HG03432 (cell line): ENCODE data around the gene ZNF212.
A peak's percentile ranks its signal among the peaks of the same experiment; 100 is the strongest.

Experiments
- ATAC-seq: cut with Tn5 transposase; IDR thresholded peaks from one replicate; pipeline ENCODE4 v1.9.1; 2021; ENCODE audit warnings: mild to moderate bottlenecking, moderate library complexity; ENCODE audit not compliant: unreplicated experiment

The ZNF212 gene

DNA sequence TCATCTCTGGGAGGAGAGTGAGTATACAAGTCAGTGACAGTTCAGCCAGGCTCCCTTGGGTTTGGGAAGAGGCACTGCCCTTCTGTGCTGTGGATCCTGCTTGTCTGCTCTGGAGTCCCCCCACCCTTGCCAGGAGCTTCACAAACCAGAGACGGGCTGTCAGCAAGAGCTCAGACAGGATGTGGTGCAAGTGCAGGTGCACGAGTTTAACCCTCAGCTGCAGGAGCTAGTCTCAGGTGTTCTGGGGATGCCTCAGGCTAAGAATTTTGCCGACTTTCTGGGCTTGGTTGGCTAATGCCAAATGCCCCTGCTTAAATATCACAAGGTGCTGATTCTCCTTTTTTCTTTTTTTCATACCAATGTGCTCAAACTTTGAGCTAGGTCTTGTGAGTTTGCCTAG lies 44.9 kb downstream of the ZNF212 start:
- no peak for ATAC-seq

DNA sequence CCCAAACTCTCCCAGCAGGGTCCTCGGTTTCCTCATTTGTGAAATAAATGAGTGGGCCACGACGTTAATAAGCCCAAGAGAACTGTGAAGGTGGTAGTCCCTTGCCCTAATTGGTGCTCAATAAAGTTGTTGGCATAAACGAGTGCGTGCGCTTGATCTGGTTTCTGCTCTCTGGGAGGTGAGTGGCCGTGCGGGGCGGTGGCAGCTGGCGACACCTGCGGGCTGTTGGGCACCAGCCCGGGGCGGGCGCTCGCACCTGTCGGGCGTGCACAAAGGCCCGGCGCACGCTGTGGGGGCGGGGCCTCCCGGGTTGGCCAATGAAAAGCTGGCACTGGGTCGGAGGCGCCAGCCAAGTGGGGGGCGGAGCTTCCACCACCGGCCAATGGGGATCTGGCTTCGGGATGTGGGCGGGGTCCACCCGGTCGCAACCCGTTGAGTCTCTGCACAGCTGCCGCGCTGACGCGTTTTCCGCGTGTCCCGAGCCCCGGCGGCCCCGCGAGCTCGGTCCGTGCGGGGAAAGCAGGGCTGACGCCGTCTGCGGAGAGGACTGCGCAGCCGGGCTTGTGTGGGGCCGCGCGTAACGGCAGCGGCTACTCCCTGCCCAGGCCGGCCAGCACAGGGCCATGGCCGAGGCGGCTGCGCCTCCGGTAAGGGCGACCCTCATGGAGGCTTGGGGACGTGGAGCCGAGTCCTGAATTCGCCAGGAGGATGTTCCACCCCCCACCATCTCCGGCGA lies 45.6 kb downstream of the ZNF212 start:
- peak; percentile 98 for ATAC-seq

DNA sequence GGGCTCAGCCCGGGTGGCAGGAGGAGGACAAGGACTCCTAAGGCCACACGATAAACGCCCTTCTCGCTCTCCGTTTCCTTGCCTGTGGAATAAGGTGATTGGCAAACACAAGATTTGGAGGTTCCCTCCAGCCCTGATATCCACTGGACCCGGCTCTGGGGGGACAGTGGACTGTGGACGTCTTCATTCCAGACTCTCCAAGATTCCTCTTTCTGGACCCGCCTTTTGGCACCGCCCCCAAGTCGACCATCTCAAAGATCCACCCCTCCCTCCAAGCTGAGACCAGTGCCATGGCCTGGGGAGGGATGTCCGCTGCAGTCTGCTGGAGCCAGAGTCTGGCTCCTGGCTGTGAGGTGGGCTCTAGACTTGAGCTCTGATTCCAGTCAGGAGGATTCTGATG lies 46.2 kb downstream of the ZNF212 start:
- no peak for ATAC-seq

DNA sequence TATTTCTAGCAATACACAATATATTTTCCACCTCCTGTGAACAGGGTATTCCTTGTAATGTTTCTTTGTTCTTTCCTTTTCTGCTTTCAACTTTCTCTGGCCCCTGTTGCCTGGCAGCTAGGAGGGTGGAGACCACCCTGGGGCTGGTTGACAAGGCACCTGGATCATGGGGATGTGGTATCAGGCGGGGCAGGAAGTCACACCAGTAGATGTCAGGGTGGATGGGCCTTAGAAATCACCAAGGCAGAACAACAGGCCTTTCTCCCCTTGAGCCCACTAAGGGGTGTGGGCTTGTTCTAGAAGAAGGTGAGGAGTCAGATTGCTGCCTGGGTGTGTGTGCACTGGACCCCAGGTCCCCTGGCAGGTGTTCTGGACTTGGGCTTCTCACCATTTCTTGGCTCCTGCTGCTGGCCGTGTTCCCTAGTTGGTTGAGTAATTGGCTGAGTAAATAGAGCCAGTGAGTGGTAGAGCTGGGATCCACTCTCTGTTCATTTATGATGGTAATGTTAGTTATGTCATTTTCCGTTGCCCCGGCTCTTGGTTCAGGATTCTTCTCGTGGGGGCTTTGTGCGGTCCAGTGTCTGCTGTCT lies 47.5 kb downstream of the ZNF212 start:
- ATAC-seq = no peak

DNA sequence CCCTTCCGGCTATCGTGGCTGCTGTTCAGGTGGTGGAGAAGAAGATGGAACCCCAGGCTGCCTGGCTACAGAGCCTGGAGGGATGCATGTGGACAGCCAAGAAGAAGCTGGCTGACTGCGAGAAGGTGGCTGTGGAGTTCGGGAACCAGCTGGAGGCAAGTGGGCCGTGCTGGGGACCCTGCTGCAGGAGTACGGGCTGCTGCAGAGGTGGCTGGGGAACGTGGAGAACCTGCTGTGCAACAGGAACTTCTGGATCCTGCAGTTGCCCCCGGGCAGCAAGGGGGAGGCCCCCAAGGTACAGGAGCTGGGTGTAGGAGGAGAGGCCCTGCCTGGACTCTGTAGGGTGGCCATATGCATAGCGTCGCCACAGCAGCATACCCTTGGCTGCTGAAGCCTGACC lies 48.2 kb downstream of the ZNF212 start:
- no peak for ATAC-seq

DNA sequence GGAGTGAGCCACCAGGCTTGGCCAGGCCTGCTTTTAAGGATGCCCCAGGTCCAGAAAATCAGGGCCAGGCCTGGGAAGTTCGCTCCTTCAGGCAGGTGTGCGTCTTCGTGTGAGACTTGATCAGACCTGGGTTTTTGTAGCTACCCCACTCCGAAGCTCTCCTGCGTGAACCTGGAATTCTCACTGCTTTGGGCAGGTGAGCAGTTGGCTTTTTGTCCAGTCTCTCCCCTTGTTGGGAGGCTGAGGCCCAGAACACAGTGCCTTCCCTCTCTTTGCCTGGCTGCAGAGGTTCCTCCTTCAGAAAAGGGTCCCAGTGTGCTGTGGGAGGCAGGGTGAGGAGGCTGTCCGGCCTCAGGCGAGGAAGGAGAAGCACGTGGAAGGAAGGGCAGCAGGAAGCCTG lies 49.8 kb downstream of the ZNF212 start:
- ATAC-seq = no peak

DNA sequence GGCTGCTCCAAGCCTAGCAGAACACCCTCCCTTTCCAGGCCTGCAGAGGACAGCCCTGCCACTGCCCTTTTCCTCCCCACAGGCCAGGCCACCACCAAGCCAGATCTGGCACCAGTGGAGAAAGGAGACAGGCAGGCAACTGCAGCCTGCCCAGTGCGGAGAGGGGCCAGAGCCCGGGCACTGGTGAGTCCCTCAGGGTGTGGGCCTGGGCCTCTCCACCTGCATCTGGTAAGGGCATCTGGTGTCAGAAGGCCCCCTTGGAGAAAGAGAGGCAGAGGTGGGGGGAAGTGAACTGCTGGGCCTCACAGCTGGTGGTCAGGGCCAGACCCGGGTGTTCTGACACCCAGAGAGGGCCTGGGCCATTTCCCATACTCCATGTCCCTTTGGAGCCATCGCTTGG lies 50.4 kb downstream of the ZNF212 start:
- no peak for ATAC-seq

DNA sequence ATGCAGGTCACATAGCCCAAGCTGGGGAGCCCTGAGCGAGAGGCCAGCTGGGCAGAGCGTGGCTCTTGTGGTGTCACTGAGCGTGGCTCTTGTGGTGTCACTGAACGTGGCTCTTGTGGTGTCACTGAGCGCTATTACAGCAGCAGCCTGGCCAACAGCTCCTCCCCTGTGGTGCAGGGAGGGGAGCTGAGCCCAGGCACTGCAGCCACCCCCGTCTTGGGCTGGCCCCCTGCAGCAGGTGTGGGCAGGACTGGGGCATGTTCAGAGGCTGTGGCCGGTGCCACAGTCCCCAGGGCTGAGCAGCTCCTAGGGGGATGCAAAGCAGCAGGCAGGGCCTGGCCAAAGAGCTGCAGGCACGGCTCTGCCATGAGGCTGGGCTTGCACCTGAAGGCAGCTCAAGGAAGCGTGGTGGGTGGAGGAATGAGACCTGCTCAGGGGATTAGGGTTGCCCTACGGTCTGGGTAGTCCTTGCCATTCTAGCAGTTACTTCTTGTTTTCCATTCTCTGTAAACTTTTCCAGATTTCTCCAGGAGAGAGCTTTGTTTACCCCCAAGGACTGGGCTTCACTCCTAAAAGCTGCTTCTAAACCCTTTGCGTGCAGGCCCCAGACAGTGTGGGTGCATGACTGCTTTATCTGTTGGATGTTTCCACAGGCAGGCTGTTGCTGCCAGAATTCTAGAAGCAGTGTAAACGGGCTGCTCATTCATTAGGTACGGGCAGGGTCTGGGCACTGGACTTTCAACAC lies 51.8 kb downstream of the ZNF212 start:
- no peak for ATAC-seq

DNA sequence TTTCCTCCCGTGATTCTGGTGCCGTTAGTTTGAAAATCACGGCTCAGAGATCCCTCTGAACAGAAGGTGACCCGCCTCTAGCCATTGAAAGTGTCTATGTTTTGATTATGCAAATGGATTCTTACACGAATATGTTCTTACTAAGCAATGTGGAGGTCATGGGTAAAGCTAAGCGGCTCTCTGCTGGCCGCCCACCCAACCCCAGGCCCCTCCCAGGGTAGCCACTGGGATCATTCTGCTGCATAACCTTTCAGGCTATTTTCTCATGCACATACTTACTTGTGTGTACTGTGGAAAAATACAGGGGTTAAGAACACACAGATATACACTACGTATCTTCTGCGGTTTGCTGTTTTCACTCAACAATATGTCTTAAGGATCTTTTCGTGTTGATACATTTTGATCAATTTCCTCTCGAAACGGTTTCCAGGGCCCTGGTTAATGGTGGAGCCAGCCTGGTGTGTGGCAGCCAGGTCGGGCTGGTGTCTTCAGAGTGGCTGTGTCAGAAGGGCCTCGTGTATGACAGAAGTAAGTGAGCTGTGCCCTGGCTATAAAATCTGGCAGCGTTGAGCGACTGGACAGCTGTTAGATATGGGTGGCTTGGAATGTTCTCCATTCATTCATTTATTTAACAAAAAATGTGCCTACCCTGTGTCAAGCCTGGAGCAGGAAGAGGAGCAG lies 52.5 kb downstream of the ZNF212 start:
- ATAC-seq = no peak

DNA sequence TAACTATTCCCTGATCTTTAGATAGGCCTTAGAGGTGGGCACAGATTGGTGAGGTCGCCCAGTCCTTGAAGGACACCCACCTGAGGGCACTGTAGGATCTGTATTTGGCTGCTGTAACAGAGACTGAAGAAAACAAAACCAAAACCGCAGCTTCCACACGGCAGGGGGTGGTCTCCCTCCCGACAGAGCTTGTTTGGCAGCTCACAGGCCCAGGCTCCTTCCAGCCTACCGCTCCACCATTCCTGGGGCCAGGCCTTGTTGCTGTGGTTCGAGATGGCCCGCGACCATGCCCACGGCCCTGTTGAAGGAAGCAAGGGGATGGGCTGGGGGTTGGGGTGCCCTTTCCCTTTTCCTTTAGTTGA lies 53.0 kb downstream of the ZNF212 start:
- no peak for ATAC-seq

DNA sequence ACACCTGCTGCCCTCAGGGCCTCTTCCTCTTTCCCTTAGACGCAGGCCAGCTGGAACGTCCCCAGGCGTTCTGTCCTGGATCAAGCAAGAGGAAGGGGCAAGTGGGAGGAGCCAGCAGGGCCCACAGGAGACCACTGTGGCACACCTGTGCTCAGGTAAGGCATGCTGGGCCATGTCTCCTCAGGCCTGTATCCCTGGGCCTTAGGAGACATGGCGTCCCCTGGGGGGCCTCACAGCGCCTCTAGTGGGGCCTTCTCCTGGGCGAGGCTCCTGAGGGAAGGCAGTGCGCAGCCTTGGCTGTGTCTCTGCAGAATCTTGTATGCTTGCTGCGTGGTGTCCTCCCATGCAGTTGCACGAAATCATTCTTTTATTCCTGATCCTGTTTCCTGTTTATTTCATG lies 53.9 kb downstream of the ZNF212 start:
- ATAC-seq = no peak

DNA sequence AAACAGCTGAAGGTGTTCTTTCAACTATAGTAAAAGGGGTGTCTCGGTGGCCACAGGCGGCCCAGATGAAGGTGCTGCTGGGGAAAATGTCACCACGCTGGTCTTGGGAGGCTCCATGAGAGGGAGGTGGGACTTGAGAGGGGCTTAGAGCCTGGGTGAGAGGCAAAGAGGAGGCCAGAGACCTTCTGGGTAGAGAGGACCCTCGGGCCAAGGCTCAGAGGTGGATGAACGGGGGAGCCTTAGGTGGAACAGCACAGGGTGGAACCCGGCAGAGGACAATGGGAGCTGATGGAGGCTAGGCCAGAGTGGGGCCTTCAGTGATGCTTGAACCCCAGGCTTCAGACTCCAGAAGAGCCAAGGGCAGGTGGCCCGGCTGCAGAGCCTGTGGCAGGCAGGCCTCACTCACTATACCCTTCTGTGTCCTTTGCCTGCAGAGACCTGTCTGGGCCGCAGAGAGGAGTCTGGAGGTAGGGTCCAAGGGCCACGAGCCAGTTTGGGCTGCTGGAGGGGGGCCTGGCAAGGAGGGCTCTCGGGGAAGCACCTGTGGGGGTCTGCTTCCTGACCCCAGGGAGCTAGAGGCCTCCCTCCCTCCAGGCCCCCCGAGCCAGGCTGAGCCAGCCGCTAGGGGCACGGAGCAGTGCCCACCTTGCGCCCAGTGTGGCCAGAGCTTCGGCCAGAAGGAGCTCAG lies 54.6 kb downstream of the ZNF212 start:
- no peak for ATAC-seq

DNA sequence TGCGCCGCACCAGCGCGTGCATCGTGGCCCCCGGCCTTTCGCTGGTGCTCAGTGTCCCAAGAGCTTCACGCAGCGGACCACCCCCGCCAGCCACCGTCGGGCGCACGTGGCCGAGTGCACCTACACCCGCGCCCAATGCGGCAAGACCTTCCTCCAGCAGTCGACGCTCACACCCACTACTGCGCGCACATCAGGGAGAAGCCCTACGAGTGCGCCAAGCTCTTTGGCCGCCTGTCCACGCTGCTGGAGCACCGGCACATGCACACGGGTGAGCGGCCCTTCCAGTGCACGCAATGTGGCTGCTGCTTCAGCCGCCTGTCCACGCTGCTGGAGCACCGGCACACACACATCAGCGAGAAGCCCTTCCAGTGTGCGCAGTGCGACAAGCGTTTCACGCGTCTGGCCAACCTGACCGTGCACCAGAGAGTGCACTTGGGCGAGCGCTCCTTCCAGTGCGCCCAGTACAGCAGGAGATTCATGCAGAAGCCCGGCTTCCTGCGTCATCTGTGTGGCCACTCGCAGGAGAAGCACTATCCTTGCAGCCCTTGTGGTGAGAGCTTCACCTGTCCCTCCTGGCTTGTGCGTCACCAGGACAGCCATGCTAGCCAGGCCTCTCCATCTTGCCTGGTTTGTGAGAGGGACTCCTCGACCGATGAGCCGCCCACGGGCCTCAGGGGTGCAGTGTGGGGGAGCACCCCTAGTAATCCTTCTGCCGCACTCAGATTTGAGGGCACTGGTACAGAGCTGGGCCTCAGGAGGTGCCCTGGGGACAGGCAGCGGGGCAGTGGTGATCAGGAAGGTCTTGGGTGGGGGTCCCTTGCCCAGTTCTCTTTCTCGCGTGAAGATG lies 55.4 kb downstream of the ZNF212 start:
- ATAC-seq = no peak

DNA sequence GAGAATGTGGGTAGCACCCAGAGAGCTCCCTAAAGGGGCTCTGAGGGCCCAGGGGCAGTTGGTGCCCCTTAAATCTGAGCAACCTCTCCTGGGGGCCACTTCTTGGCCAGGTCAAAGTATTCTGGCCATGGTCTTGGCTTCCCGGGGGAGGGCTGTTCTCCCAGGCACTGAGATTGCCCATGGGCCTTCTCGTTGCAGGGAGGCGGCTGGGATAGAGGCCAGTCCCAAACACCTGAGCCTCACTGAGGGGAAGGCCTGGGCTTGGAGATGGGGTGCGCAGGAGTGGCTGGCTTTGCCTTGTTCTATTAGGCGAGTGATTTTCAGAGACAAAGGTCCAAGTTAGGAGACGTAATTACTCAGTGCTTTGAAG lies 56.0 kb downstream of the ZNF212 start:
- ATAC-seq = no peak

DNA sequence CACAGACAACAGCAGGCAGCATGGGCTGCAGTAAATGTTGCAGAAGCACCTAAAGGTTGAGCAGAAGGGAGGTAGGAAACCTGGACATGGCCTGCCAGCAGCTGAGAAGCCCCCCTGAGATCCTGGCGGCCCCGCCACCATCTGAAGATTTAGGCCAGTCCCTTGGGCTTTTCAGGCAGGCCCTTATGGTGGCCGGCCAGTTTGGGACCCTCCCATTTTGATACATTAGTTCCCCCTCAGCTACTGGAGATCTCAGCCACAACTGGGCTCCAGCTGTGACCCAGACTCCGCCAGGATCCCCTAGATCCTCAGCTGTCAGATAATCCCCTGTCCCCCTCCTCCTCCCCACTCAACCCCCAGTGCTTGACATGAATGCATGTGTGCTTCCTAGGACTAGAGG lies 56.9 kb downstream of the ZNF212 start:
- no peak for ATAC-seq

DNA sequence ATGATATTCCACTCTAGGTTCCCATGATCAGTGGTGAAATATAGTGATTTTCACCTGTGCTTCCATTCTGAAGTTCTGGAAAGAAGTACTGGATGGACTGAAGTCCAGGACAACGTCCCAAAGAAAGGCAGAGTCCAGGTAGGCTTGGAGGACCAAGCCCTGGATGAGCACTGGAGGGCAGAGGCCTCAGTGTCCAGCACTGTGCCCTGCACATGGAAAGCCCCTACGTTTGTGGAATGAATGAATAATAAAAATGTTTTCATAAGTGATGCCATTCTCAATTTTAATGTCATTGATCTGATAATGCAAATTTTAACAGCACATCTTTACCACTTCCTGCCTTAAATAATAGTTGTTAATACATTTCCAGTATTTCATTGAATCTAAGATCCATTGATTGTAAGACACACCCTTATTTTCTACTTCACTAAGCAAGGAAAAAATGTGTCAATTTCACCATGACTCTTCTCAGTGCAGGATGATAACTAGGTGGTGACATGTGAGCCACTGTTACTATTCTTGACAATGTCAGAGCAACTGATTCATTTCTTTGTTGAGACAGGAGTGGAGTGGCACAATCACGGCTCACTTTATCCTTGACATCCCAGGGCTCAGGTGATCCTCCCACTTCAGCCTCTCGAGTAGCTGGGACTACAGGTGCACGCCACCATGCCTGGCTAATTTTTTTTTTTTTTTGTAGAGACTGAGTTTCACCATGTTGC lies 57.7 kb downstream of the ZNF212 start:
- ATAC-seq = no peak

DNA sequence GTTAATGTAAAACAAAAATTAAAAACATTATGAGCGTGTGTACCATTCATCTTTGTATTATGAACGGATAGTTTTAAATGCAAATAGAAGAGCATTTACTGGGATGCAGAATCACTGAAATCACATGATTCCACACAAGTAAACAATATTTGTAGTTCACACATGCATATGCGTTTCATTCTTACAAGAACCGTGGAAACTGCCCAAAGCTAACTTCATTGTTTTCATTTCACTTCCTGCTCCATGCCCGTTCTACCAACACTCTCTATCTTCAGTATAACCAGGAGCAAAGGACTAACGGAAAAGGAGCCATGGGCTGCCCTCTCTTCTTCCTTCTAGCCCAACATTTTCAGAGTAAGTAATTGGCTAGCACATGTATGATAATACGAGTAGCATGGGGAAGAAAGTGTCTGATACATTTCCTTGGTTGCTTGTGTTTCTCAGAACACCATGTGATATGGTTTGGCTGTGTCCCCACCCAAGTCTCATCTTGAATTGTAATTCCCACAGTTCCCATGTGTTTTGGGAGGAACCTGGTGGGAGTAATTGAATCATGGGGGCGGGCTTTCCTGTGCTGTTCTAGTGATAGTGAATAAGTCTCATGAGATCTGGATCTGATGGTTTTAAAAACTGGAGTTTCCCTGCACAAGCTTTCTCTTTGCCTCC lies 61.3 kb downstream of the ZNF212 start:
- no peak for ATAC-seq

DNA sequence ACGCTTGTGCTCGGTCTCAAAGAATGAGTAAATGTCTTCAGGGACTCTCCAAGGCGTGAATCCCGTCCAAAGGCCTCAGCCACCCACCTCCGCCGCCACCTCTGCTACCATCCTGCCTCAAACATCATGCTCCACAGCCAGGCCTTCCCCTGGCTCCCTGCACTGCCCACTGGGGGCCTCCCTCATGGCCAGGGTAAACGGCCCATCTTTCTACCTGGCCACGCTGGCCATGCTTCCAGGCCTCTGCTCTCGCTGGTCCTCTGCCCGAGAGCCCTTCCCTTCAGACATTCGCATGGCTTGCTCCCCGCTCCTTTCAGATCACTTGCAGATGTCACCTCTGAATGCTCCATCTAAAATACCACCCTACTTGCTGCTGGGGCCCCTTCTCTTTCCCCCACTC lies 62.8 kb downstream of the ZNF212 start:
- ATAC-seq = no peak

DNA sequence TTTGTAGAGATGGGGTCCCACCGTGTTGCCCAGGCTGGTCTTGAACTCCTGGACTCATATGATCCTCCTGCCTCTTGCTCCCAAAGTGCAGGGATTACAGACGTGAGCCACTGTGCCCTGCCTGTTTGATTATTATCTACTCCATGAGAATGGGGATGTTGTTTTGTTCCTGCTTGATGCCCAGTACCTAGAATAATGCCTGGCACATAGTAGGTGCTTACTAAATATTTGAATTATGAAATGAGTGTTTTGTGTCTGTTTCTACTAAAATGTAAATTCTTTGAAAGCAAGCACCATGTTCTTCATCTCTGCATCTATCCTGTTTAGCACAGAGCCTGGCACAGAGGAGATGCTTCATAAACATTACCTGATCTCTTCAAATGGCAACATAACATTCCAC lies 63.4 kb downstream of the ZNF212 start:
- ATAC-seq = no peak
